NCI-H446 (cell line): ENCODE results near the gene PAX8.

Experiments used
- DNase-seq, 2 experiments: peaks; one replicate each; lab custom pipeline; 2025; lab: John Stamatoyannopoulos, UW

The PAX8 gene

GRCh38 chr2:113236367-113237159 is 42.2 kb downstream of the PAX8 start:
- DNase-seq, result no peak

GRCh38 chr2:113235347-113236226 is 43.1 kb downstream of the PAX8 start:
- peak in 1 of 2 experiments; percentile 48 for DNase-seq

- DNase-seq, result no peak
Measured at GRCh38 chr2:113234721-113235346, 43.9 kb downstream of the PAX8 start.

- peak; percentile 40 to 88 for DNase-seq
Measured at GRCh38 chr2:113233593-113234550, 44.8 kb downstream of the PAX8 start.

- DNase-seq, result no peak
Measured at GRCh38 chr2:113232740-113233139, 46.0 kb downstream of the PAX8 start.

- no peak for DNase-seq
Measured at GRCh38 chr2:113232123-113232522, 46.6 kb downstream of the PAX8 start.

- peak in 1 of 2 experiments; percentile 10 for DNase-seq
Measured at GRCh38 chr2:113231064-113231463, 47.7 kb downstream of the PAX8 start.

GRCh38 chr2:113230531-113230930 is 48.2 kb downstream of the PAX8 start:
- no peak for DNase-seq

- DNase-seq, result no peak
Measured at GRCh38 chr2:113229795-113230194, 48.9 kb downstream of the PAX8 start.

GRCh38 chr2:113228991-113229716 is 49.6 kb downstream of the PAX8 start:
- DNase-seq, result no peak

GRCh38 chr2:113228351-113228750 is 50.4 kb downstream of the PAX8 start:
- peak in 1 of 2 experiments; percentile 60 for DNase-seq

GRCh38 chr2:113227698-113228097 is 51.0 kb downstream of the PAX8 start:
- DNase-seq, result no peak

GRCh38 chr2:113227290-113227689 is 51.4 kb downstream of the PAX8 start:
- no peak for DNase-seq

GRCh38 chr2:113226462-113226861 is 52.3 kb downstream of the PAX8 start:
- DNase-seq, result no peak

GRCh38 chr2:113225263-113226259 is 53.2 kb downstream of the PAX8 start:
- DNase-seq, result peak in 1 of 2 experiments; percentile 56

GRCh38 chr2:113224647-113225236 is 54.0 kb downstream of the PAX8 start:
- DNase-seq, result no peak

- no peak for DNase-seq
Measured at GRCh38 chr2:113223813-113224212, 54.9 kb downstream of the PAX8 start.

GRCh38 chr2:113221846-113222245 is 56.9 kb downstream of the PAX8 start:
- DNase-seq, result no peak
